HT-29 (cell line): ENCODE data around the gene PARP12. TPM values are rescaled to one million over a fixed set of nuclear protein-coding genes. Genes with fewer than 3 reads are reported as not detected.

Experiments
- DNase-seq: peaks from one replicate; pipeline ENCODE4 v3.0.0-alpha.2; 2015; ENCODE audit warnings: low spot score
- total RNA-seq: library from RNA; depleted of rRNA; stranded (reverse); fragments of >200 nt; shearing (Covaris generic); gene quantifications from 2 replicates; pipeline ENCODE4 v1.2.3, GENCODE V29; 2014

The PARP12 gene
- total RNA-seq, 1 experiment from 2014 or later = 51.1 TPM

DNA sequence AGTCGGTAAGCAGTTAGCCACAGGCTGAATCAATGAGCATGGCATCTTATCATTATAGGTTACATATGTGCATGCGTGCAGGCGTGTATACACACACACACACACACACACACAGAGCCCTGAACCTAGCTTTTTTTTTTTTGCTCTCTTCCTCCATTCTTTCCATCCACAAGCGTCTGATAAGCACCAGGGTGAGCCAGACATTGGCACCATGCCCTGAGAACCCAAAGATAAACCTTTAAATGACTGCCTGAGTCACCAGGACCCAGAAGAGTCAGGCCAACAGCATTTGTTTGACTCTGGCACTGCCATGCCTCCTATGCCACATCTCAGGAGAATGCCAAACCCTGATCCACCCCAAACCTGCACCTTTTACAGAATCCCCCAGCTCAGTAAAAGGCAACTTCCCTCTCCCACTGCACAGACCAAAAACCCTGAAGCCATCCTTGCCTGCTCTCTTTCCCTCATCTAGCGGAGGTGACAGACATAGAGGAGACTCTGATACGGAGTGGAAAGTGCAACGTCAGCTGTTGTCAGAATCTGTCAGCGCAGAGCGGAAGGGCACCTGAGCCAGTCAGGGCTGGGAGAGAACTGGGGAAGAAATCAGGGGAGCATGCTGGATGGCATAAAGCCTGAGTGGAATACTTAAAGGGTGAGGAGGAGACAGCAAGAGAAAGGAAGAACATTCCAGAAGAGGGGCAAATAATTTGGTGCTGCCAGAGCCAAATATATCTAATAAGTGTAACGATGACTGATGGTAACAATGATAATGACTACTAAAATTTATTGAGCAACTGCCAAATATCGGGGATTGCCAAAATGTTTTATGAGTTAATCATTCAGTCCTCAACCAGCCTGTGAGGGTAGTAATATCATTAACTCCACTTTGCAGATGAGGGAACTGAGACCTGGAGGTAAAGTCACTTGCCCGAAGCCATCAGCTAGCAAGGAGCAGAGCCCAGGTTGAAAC, 3.2 kb downstream of the PARP12 start:
- peak; percentile 91 for DNase-seq

- no peak for DNase-seq
Measured at GRCh38 chr7:140058517-140058916, 4.2 kb downstream of the PARP12 start.

GRCh38 chr7:140057143-140057535, 5.6 kb downstream of the PARP12 start:
- DNase-seq = no peak

DNA sequence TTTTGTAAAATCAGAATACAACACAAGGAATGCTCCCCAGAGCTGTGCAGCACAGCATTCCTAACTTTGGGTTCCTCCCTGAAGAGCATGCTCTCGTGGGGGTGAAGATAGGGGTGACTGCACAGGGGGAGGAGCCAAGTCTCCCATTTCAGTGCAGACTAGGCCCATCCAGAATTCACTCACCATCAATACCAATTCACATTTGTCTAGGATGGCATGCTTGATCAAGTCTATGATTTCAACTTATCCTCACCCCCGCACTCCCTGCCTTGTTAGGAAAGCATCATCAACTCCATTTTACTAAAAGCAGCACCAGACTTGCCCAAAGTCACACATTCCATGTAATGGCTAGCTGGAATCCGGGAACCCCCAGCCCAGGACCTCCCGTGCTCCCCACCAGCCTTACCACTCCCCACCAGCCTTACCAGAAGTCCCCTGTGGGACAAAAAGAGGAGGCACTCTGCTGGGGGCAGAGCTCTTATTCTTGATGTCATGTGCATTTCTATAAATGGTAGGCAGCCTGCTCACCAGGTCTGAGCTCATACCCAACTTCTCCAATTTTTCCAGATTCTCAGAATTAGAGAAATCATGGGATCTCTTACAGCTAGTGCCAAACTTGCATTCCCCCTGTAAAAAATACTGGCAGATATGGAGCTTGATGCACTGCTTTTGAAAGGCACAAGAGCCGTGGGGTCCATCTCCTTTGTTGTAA, 6.2 kb downstream of the PARP12 start:
- DNase-seq = no peak

DNA sequence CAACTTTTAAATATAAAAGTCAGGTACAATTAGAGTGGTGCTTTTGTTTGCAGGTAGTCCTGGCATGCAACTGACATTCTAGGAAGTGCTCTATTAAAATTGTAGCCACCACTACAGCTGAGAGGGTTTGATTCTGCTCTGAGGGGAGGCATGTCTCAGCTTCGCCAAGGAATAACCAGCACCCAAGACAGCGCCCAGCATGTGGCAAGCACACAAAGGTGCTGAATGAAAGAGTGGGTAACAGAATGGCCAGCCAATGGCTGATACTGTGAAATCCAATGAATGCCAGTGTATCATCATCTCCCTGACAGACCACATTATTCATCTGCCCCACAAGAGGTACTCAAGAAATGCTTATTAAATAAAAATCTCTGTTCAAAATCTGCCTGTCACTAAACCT, 6.9 kb downstream of the PARP12 start:
- no peak for DNase-seq

DNA sequence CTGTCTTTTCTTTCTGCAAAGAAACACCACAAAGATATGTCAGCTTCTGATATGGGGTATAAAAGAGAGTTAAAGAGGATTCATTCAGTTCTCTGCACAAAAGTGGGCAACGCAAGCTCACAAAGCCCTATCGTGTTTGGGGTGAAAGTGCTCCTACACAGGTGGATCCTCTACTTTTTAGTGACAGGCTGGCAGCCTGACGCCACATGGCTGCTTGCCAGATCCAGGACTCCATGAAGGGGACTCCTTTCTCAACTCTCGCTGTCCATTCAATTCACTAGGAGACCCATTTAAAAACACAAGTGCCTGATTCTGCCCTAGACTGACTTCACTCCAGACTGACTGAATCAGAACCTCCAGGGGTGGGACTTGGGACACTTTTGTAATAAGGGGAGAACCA, 8.0 kb downstream of the PARP12 start:
- no peak for DNase-seq

DNA sequence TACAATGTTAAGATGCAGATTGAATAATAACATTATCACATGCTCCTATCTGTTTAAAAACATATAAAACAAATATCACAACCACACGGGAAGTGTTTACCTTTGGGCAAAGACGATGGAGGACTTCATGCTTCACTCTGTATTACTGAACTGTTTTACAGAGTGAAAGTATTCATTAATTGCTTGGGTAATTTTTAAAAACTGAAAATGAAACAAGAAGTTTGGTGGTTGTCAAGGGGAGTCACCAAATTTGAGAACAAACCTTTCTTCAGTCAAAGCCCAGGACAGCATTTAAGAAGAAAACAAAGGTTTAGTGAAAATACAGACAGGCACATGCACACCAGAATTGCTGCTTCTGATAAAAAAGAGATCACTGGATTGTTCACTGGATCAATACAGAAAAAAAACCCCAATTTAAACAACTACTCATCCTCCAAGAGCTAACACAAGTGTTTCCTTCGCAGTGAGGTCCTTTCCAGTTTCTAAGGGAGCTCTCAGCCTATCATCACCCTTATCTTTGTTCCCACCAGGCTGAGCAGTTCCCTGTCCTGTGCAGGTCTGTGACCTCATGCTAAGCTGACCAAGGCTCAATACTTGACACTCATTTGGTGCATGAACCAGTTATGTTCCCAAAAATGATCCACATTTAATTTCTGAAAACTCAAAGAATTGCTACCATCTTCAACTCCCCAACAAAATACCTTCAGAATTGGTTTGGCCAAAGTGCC, 8.8 kb downstream of the PARP12 start:
- no peak for DNase-seq

GRCh38 chr7:140051820-140052219, 10.9 kb downstream of the PARP12 start:
- no peak for DNase-seq

DNA sequence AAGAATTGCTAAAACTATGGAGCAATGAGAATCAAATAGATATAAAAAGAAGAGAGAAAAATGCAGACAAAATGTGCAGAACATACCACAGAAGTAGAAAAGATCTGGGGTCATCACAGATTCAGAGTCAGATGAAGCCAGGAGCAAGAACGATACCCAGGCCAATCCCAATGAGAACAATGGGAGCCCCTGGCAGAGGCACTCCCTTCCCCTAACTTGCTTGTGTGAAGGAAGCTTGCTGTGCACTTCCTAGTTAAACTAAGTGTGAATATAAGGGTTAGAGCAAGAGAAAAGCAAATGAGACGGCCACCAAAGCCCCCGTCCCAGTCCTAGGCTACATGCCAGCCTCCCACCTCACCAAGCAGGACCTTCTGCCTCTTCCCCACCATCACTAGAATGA, 12.7 kb downstream of the PARP12 start:
- DNase-seq = no peak

- DNase-seq = peak; percentile 27
Measured at GRCh38 chr7:140049339-140050024, 13.3 kb downstream of the PARP12 start.

DNA sequence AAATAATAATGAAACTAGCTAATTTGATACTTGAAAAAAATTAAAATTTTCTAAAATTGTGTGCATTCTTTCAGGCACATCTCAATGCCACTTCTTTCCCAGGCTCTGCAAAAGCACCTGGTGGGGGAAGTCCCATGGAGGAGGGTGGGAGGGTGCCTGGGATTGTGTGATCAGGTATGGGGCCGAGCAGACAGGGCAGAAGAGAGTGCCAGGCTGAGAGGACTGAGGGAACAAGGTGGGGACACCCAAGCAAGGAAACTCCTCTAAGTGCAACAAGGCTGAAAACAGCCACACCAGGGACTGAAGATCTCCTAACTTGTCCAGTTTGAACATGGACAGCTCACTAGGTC, 13.8 kb downstream of the PARP12 start:
- DNase-seq = no peak

- DNase-seq = no peak
Measured at GRCh38 chr7:140048138-140048537, 14.6 kb downstream of the PARP12 start.

DNA sequence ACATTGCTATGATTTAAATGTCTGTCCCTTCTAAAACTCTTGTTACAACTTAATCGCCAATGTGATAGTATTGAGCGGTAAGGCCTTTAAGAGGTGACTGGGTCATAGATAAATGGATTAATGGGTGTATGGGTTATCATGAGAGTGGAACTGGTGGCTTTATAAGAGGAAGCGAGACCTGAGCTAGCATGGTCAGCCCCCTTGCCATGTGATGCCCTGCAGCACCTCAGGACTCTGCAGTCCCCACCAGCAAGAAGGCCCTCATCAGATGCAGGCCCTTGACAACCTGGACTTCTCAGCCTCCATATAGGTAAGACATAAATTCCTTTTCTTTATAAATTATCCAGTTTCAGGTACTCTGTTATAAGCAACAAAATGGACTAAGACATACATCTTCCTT, 15.6 kb downstream of the PARP12 start:
- no peak for DNase-seq

GRCh38 chr7:140045697-140046096, 17.1 kb downstream of the PARP12 start:
- DNase-seq = no peak

DNA sequence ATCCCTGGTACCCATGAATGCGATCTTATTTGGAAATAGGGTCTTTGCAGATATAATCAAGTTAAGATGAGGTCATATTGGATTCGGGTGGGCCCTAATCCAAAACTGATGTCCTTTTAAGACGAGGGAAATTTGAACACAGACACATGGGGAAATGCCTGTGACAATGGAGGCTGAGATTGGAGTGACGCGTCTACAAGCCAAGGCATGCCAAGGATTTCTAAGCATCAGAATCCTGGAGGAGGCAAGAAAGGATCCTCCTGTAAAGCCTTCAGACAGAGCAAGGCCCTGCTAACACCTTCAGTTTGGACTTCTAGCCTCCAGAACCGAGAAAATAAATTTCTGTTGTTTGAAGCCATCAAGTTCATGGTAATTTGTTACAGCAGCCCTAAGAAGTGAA, 18.5 kb downstream of the PARP12 start:
- no peak for DNase-seq

- DNase-seq = no peak
Measured at GRCh38 chr7:140042386-140042670, 20.4 kb downstream of the PARP12 start.

DNA sequence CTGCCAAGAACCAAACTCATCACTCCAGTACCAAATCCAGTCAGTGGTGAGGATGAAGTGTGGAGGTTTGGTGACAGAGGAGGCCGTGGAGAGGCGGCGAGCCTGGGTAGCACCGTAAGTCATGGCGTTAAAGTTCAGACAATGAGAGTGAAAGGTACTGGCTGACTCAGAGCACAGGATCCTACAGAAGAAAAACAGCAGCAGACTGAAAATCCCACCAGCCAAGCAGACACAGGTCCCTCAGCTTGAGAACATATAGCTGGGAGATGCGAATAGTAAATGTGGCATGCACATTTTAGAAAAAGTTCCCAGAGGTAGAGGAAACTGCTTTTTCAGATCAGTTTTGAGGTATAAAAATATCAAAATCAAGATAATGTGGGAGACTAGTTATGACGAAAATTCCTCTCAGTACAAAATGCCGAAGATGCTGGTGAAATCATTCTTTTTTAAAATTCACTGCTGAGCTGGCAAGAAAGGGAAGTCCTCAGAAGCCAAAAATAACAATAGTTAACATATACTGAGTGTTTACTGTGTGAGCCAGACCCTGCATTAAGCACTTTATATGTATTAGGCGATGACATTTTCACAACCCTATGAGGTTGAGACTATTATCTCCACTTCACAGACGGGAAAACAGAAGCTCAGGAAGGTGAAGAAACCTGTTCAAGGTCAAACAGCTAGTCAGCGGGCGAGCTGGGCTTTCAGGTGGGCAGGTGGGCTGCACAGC, 20.9 kb downstream of the PARP12 start:
- no peak for DNase-seq

DNA sequence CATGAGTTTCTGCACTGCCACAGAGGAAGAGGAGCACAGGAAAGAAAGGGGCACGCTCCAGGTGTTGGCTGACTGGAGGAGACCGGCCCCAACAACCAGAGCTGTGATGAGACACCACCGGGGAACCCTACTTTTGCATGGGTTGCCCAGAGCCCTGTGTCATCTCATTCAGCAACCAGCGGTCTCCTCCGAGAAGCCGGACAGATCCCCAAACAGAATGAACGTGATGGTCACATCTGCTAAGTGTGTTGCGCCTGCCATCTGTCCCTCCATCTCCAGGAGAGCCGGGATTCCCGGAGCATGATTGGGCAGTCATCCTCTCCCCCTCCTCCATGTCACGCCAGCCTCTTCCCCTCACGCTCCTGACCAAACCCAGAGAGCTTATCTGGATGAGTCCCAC, 22.9 kb downstream of the PARP12 start:
- no peak for DNase-seq

DNA sequence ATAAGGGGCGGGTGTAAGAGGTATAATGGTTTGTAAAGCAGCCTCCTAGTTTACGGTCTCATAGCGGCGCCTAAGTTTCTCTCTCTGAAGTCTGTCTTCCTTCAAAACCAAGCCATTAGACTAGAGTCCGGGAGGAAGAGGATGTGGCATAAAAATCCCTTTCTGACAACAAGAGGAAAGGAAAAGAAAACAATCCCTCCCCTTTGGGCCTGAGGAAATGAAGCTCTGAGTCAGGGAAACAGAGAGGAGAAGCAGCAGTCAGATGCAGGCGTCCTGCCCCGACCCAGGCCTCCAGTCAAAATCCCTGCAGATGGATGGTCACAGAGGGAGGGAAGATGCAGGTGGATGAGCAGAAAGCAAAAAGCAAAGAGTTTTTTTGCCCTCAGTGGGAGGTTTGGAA, 23.7 kb downstream of the PARP12 start:
- DNase-seq = no peak

- no peak for DNase-seq
Measured at GRCh38 chr7:140036224-140036962, 26.4 kb downstream of the PARP12 start.
